ENCODE results near the gene APC2. TPM values are rescaled to one million over a fixed set of nuclear protein-coding genes. Genes with fewer than 3 reads are reported as not detected.

APC2 gene
- total and polyA plus RNA-seq, 4 donors, result under 0.01 to 0.06 (median 0.03) TPM

DNA sequence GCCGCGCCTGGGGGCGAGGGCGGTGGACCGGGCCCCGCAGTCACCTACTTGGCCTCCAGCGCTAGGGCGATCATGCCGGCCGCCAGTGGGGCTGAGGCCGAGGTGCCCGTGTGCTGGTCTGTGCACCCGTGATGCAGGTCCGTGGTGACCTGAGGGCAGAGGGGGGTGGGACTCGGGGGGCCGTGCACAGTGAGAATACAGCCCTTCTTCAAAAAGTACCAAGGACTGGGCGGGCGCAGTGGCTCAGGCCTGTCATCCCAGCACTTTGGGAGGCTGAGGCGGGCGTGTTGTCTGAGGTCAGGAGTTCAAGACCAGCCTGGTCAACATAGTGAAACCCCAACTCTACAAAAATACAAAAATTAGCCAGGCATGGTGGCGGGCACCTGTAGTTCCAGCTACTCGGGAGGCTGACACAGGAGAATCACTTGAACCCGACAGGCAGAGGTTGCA, 34.1 kb downstream of the APC2 start:
- H3K36me3 ChIP-seq (ENCODE audit: control insufficient read depth in 4 of 4, insufficient read depth in 3 of 4, low read depth in 1 of 4, low read length in 3 of 4), result no peaks in the 10 kb centered on the region
- no peak overlapping the region for H3K4me3 ChIP-seq (ENCODE audit: low read depth in 1 of 3, low read length in 3 of 3)
- TF ChIP-seq, protein P1, sequence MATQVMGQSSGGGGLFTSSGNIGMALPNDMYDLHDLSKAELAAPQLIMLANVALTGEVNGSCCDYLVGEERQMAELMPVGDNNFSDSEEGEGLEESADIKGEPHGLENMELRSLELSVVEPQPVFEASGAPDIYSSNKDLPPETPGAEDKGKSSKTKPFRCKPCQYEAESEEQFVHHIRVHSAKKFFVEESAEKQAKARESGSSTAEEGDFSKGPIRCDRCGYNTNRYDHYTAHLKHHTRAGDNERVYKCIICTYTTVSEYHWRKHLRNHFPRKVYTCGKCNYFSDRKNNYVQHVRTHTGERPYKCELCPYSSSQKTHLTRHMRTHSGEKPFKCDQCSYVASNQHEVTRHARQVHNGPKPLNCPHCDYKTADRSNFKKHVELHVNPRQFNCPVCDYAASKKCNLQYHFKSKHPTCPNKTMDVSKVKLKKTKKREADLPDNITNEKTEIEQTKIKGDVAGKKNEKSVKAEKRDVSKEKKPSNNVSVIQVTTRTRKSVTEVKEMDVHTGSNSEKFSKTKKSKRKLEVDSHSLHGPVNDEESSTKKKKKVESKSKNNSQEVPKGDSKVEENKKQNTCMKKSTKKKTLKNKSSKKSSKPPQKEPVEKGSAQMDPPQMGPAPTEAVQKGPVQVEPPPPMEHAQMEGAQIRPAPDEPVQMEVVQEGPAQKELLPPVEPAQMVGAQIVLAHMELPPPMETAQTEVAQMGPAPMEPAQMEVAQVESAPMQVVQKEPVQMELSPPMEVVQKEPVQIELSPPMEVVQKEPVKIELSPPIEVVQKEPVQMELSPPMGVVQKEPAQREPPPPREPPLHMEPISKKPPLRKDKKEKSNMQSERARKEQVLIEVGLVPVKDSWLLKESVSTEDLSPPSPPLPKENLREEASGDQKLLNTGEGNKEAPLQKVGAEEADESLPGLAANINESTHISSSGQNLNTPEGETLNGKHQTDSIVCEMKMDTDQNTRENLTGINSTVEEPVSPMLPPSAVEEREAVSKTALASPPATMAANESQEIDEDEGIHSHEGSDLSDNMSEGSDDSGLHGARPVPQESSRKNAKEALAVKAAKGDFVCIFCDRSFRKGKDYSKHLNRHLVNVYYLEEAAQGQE (IDR thresholded peaks at IDR 0.05), result no peak
- TF ChIP-seq, protein P2, sequence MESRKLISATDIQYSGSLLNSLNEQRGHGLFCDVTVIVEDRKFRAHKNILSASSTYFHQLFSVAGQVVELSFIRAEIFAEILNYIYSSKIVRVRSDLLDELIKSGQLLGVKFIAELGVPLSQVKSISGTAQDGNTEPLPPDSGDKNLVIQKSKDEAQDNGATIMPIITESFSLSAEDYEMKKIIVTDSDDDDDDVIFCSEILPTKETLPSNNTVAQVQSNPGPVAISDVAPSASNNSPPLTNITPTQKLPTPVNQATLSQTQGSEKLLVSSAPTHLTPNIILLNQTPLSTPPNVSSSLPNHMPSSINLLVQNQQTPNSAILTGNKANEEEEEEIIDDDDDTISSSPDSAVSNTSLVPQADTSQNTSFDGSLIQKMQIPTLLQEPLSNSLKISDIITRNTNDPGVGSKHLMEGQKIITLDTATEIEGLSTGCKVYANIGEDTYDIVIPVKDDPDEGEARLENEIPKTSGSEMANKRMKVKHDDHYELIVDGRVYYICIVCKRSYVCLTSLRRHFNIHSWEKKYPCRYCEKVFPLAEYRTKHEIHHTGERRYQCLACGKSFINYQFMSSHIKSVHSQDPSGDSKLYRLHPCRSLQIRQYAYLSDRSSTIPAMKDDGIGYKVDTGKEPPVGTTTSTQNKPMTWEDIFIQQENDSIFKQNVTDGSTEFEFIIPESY (IDR thresholded peaks at IDR 0.05), result no peak
- TF ChIP-seq JUND (IDR thresholded peaks at IDR 0.05) (no peak), TAF1 (conservative IDR thresholded peaks at IDR 0.05) (no peak), NR2F2 (IDR thresholded peaks at IDR 0.05) (no peak)
- TF ChIP-seq, protein P3, sequence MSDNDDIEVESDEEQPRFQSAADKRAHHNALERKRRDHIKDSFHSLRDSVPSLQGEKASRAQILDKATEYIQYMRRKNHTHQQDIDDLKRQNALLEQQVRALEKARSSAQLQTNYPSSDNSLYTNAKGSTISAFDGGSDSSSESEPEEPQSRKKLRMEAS (IDR thresholded peaks at IDR 0.05), result no peak
- no peak for DNase-seq (ENCODE audit: low spot score)
- H3K27me3 ChIP-seq (ENCODE audit: control insufficient read depth in 4 of 4, insufficient read depth in 4 of 4, low read length in 3 of 4), result no peaks in the 10 kb centered on the region
- H3K9me3 ChIP-seq (ENCODE audit: control insufficient read depth in 4 of 4, low read length in 3 of 4), result no peaks in the 10 kb centered on the region
- H3K9ac ChIP-seq (ENCODE audit: low read depth in 1 of 2, low read length in 2 of 2), result no peak overlapping the region
- peaks cover 0 to 7% (median 1%) of the 10 kb centered on the region in 4 donors for H3K4me1 ChIP-seq (ENCODE audit: control insufficient read depth in 4 of 4, insufficient read depth in 4 of 4, low read length in 3 of 4)
- 94% methylated on average over 23 of the region's 23 CpGs for WGBS
- H3K27ac ChIP-seq (ENCODE audit: low read depth in 1 of 2, low read length in 2 of 2), result no peak overlapping the region

DNA sequence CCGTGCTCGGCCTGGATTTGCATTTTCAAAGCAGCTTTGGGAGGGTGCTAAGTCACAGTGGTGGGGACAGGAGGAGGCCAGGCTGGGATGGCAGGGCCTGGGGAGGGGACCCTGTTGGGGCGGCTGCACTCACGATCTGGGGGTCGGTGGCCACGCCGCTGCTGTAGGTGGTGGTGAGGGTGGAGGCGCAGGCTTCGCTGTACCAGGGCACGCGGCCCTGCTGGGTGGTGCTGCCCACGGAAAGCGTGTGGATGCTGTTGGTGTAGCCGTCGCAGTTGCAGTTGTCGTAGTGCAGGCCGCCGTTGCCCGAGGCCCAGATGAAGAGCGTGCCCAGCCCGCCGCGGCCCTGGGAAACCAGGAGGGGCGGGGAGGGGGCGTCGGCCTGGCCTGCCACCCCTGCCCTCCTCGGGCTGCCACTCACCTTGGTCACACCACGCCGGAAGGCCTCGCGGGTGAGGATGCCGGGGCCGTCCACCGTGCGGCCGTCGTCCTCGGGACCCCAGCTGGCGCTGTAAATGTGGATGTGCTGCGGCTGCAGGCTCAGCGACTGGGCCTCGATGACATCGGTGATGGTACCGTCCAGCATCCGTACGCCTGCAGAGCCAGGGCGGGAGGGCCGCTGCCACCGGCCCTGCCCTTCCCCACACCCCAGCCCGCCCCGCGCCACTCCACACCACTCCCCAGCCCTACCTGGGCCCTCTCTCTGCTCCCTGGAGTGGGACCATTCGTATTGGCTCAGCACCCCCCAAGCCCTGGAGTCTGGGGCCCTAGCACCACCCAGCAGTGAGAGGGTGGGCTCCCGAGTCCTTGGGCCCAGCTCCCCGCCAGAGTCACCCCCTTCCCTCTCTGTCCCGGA, 37.0 kb downstream of the APC2 start:
- peaks cover 3 to 12% (median 7%) of the 10 kb centered on the region in 4 donors for H3K4me1 ChIP-seq (ENCODE audit: control insufficient read depth in 4 of 4, insufficient read depth in 4 of 4, low read length in 3 of 4)
- TF ChIP-seq HNF4A (conservative IDR thresholded peaks at IDR 0.05) (no peak), HNF4G (IDR thresholded peaks at IDR 0.05) (no peak), FOXA2 (IDR thresholded peaks at IDR 0.05) (no peak), FOXA1 (IDR thresholded peaks at IDR 0.05) (no peak), SP1 (IDR thresholded peaks at IDR 0.05) (no peak), RXRA (IDR thresholded peaks at IDR 0.05) (no peak), NR2F2 (IDR thresholded peaks at IDR 0.05) (no peak), JUND (IDR thresholded peaks at IDR 0.05) (no peak)
- TF ChIP-seq, protein P2 (IDR thresholded peaks at IDR 0.05), result no peak
- TF ChIP-seq, protein P3 (IDR thresholded peaks at IDR 0.05), result no peak
- TF ChIP-seq, protein P4, sequence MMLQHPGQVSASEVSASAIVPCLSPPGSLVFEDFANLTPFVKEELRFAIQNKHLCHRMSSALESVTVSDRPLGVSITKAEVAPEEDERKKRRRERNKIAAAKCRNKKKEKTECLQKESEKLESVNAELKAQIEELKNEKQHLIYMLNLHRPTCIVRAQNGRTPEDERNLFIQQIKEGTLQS (IDR thresholded peaks at IDR 0.05), result no peak
- WGBS, result 96% methylated on average over 56 of the region's 56 CpGs
- H3K36me3 ChIP-seq (ENCODE audit: control insufficient read depth in 4 of 4, insufficient read depth in 3 of 4, low read depth in 1 of 4, low read length in 3 of 4), result no peaks in the 10 kb centered on the region
- H3K27ac ChIP-seq (ENCODE audit: low read depth in 1 of 2, low read length in 2 of 2), result no peak overlapping the region
- no peak for DNase-seq (ENCODE audit: low spot score)
- no peak overlapping the region for H3K9ac ChIP-seq (ENCODE audit: low read depth in 1 of 2, low read length in 2 of 2)
- no peaks in the 10 kb centered on the region for H3K9me3 ChIP-seq (ENCODE audit: control insufficient read depth in 4 of 4, low read length in 3 of 4)
- no peak overlapping the region for H3K4me3 ChIP-seq (ENCODE audit: low read depth in 1 of 3, low read length in 3 of 3)
- H3K27me3 ChIP-seq (ENCODE audit: control insufficient read depth in 4 of 4, insufficient read depth in 4 of 4, low read length in 3 of 4), result no peaks in the 10 kb centered on the region
